SU-DHL-6 (cell line): ENCODE measurements around the gene SGPP2.

Source experiments
- H2AFZ ChIP-seq: fragments of 200-600 bp; sonication (generic); 2 replicates; pipeline ENCODE4 v1.6.1; 2014; ENCODE audit warnings: low read depth, mild to moderate bottlenecking, moderate library complexity, mixed read lengths, antibody characterized with exemption, low read length; ENCODE audit not compliant: severe bottlenecking
- H3F3A ChIP-seq: fragments of 200-600 bp; shearing (Covaris generic); 2 replicates; pipeline ENCODE4 v1.6.0; 2016; ENCODE audit warnings: antibody characterized with exemption, mild to moderate bottlenecking; ENCODE audit not compliant: insufficient read depth
- H3K27ac ChIP-seq: fragments of 200-600 bp; sonication (generic); 2 replicates; pipeline ENCODE4 v1.5.1; 2016; ENCODE audit warnings: low read depth, mild to moderate bottlenecking, low read length, moderate library complexity, mixed read lengths
- H3K27me3 ChIP-seq: fragments of 200-600 bp; sonication (generic), shearing (Covaris generic); 2 replicates; pipeline ENCODE4 v1.6.0; 2014; ENCODE audit warnings: mild to moderate bottlenecking, low read length
- H3K36me3 ChIP-seq: fragments of 200-600 bp; sonication (generic); 2 replicates; pipeline ENCODE4 v1.6.1; 2014; ENCODE audit warnings: mild to moderate bottlenecking, low read length, mixed read lengths
- H3K4me2 ChIP-seq: fragments of 300-600, 200-600 bp; shearing (Covaris generic), sonication (generic); 2 replicates; pipeline ENCODE4 v1.6.0; 2014; ENCODE audit warnings: low read length, low read depth, mild to moderate bottlenecking; ENCODE audit not compliant: poor library complexity, severe bottlenecking
- H3K4me3 ChIP-seq: fragments of 200-600 bp; sonication (generic); 2 replicates; pipeline ENCODE4 v1.5.1; 2014; ENCODE audit warnings: antibody characterized with exemption, low read length, mild to moderate bottlenecking, mixed read lengths; ENCODE audit not compliant: insufficient read depth, poor library complexity, severe bottlenecking
- H3K79me2 ChIP-seq: fragments of 200-600 bp; sonication (generic); 2 replicates; pipeline ENCODE4 v1.6.1; 2014; ENCODE audit warnings: mild to moderate bottlenecking, low read length, moderate library complexity; ENCODE audit not compliant: insufficient read depth
- H3K9ac ChIP-seq: fragments of 200-600 bp; sonication (generic); 2 replicates; pipeline ENCODE4 v1.7.0; 2014; ENCODE audit warnings: mild to moderate bottlenecking, low read length
- H3K9me2 ChIP-seq: fragments of 200-600 bp; sonication (generic); replicated peaks from 2 replicates; pipeline ENCODE4 v1.6.1; 2014; ENCODE audit warnings: low read length; ENCODE audit not compliant: insufficient read depth
- H3K9me3 ChIP-seq: fragments of 200-600 bp; sonication (generic); 2 replicates; pipeline ENCODE4 v1.6.1; 2014; ENCODE audit warnings: low read length, mixed read lengths; ENCODE audit not compliant: insufficient read depth
- H4K20me1 ChIP-seq: fragments of 200-600 bp; sonication (generic); 2 replicates; pipeline ENCODE4 v1.6.1; 2014; ENCODE audit warnings: low read depth, mild to moderate bottlenecking, antibody characterized with exemption, low read length, moderate library complexity, mixed read lengths
- EZH2phosphoT487 ChIP-seq: fragments of 200-600 bp; sonication (generic), shearing (Covaris generic); conservative IDR thresholded peaks from 2 replicates; pipeline ENCODE4 v1.6.1; 2018; ENCODE audit warnings: mild to moderate bottlenecking, antibody characterized with exemption, low read length, moderate library complexity, mixed read lengths
- TF ChIP-seq, protein P1 (sequence below): fragments of 200-600 bp; sonication (generic); IDR thresholded peaks from one replicate; pipeline ENCODE4 v1.5.1; 2017; ENCODE audit warnings: antibody characterized with exemption, mild to moderate bottlenecking, low read length, moderate library complexity; ENCODE audit not compliant: insufficient read depth, poor library complexity, severe bottlenecking

SGPP2 gene

DNA sequence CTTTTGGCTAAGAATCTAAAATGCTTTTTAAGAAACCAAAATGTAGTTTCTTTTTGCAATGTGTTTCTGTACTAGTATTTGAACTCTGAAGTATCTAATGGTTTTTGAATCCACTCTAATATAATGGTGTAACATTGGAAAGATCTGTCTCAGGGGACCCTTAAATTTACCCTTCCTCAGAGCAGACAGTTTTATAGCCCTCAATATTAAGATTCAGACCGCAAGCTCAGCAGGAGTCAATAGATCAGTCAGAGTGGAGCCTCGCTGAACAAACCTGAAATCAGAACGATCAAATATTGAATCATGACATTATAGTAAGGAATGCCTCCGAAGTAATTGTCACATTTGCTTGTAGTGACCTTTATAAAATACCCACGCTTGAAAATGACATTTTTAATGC, 18.3 kb downstream of the SGPP2 start:
- Histone ChIP-seq H2AFZ (no peak overlapping the region), H3K9me3 (no peaks in the 10 kb centered on the region), H3K36me3 (no peaks in the 10 kb centered on the region), H4K20me1 (no peaks in the 10 kb centered on the region), H3K4me3 (no peak overlapping the region), H3F3A (no peaks in the 10 kb centered on the region), H3K79me2 (no peaks in the 10 kb centered on the region), H3K27me3 (no peaks in the 10 kb centered on the region), H3K9ac (no peak overlapping the region), H3K4me2 (no peak overlapping the region), H3K9me2 (no peaks in the 10 kb centered on the region), H3K27ac (no peak overlapping the region)
- no peak for TF ChIP-seq EZH2phosphoT487
- TF ChIP-seq, protein P1, sequence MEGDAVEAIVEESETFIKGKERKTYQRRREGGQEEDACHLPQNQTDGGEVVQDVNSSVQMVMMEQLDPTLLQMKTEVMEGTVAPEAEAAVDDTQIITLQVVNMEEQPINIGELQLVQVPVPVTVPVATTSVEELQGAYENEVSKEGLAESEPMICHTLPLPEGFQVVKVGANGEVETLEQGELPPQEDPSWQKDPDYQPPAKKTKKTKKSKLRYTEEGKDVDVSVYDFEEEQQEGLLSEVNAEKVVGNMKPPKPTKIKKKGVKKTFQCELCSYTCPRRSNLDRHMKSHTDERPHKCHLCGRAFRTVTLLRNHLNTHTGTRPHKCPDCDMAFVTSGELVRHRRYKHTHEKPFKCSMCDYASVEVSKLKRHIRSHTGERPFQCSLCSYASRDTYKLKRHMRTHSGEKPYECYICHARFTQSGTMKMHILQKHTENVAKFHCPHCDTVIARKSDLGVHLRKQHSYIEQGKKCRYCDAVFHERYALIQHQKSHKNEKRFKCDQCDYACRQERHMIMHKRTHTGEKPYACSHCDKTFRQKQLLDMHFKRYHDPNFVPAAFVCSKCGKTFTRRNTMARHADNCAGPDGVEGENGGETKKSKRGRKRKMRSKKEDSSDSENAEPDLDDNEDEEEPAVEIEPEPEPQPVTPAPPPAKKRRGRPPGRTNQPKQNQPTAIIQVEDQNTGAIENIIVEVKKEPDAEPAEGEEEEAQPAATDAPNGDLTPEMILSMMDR, result no peak

DNA sequence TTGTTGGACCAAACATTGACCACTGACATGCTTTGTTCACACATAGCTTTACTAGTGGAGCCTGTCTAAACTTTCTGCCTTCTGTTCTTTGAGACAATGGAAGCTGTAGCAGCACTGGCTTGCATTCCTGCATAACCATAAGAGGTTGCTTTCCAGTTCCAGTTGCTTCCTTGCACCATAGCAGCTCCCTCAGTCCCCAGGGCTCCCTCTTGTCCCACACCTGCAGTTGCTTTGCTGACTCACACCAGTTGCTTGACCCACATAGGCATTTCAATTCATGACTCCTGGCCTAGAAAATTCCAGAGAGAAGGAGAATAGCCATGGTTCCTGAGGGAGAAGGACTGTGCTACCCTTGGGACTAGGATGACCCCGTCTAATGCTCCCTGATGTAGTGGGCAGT, 20.9 kb downstream of the SGPP2 start:
- H3K4me3 ChIP-seq, result no peak overlapping the region
- no peak overlapping the region for H3K9ac ChIP-seq
- H3K79me2 ChIP-seq, result no peaks in the 10 kb centered on the region
- no peaks in the 10 kb centered on the region for H3K27me3 ChIP-seq
- H3K9me2 ChIP-seq, result no peaks in the 10 kb centered on the region
- no peak overlapping the region for H3K27ac ChIP-seq
- no peak overlapping the region for H3K4me2 ChIP-seq
- TF ChIP-seq, protein P1, result no peak
- no peak for TF ChIP-seq EZH2phosphoT487
- H3K9me3 ChIP-seq, result no peaks in the 10 kb centered on the region
- no peak overlapping the region for H2AFZ ChIP-seq
- no peaks in the 10 kb centered on the region for H4K20me1 ChIP-seq
- H3K36me3 ChIP-seq, result no peaks in the 10 kb centered on the region
- H3F3A ChIP-seq, result no peaks in the 10 kb centered on the region

DNA sequence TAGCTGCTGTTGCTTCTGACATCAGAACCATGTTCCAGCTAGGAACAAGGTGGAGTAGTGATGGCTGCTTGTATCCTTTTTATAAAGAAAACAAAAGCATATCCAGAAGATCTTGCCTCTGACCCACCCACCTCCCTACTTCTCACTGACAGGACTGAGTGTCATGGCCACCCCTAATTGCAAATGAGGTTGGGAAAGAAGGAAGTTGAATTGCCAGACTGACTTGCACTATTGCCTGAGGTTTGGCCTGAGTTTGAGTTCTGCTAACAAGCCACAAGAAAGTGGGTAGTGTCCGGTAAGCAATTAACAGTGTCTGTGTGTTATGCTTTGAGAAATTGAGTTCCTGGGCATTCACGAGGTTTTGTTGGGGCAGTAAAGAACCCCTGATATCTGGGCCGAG, 22.8 kb downstream of the SGPP2 start:
- no peaks in the 10 kb centered on the region for H3K9me2 ChIP-seq
- TF ChIP-seq, protein P1, result no peak
- no peak for TF ChIP-seq EZH2phosphoT487
- no peaks in the 10 kb centered on the region for H3K36me3 ChIP-seq
- H3K4me2 ChIP-seq, result no peak overlapping the region
- no peaks in the 10 kb centered on the region for H3K79me2 ChIP-seq
- H4K20me1 ChIP-seq, result no peaks in the 10 kb centered on the region
- H3K4me3 ChIP-seq, result no peak overlapping the region
- H3K9me3 ChIP-seq, result no peaks in the 10 kb centered on the region
- H3F3A ChIP-seq, result no peaks in the 10 kb centered on the region
- no peaks in the 10 kb centered on the region for H3K27me3 ChIP-seq
- H2AFZ ChIP-seq, result no peak overlapping the region
- no peak overlapping the region for H3K9ac ChIP-seq
- H3K27ac ChIP-seq, result no peak overlapping the region

GRCh38 chr2:222448748-222449181, 24.4 kb downstream of the SGPP2 start:
- TF ChIP-seq EZH2phosphoT487, result no peak
- TF ChIP-seq, protein P1, result no peak
- H3K4me2 ChIP-seq, result no peak overlapping the region
- no peak overlapping the region for H2AFZ ChIP-seq
- no peaks in the 10 kb centered on the region for H3K9me2 ChIP-seq
- H3K4me3 ChIP-seq, result no peak overlapping the region
- H4K20me1 ChIP-seq, result no peaks in the 10 kb centered on the region
- H3K9ac ChIP-seq, result no peak overlapping the region
- H3K9me3 ChIP-seq, result no peaks in the 10 kb centered on the region
- H3F3A ChIP-seq, result no peaks in the 10 kb centered on the region
- no peaks in the 10 kb centered on the region for H3K27me3 ChIP-seq
- no peaks in the 10 kb centered on the region for H3K79me2 ChIP-seq
- H3K36me3 ChIP-seq, result no peaks in the 10 kb centered on the region
- H3K27ac ChIP-seq, result no peak overlapping the region
